Measurements from ENCODE around the gene OOSP3. TPM values are rescaled to one million over a fixed set of nuclear protein-coding genes. Genes with fewer than 3 reads are reported as not detected.
A peak's percentile ranks its signal among the peaks of the same experiment; 100 is the strongest.

The OOSP3 gene
- total RNA-seq, 1 donor from 2014 or later, result not detected

DNA sequence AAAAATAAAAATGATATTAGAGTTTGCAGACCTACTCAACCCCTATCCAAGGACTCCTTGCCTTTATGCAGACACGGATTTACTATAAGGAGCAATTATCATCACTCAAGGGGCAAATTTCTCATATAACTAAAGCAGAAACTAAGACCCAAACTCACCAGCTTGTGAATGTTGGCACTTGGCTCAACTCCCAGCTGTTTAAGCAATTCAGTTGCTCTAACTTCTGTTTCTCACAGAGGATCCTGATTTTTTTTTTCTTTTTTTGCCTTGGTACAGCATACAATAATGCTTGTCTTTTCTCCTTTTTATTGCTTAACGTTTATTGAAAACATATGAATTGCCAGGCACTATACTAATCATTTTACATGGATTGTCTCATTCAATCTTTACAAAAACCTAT is 23.7 kb upstream of the OOSP3 start:
- FAIRE-seq (no peak), DNase-seq (ENCODE audit: low read depth) (no peak)
- H3K27me3 ChIP-seq (ENCODE audit: control insufficient read depth, insufficient read depth, low read length), result no peaks in the 10 kb centered on the region
- TF ChIP-seq, protein P1, sequence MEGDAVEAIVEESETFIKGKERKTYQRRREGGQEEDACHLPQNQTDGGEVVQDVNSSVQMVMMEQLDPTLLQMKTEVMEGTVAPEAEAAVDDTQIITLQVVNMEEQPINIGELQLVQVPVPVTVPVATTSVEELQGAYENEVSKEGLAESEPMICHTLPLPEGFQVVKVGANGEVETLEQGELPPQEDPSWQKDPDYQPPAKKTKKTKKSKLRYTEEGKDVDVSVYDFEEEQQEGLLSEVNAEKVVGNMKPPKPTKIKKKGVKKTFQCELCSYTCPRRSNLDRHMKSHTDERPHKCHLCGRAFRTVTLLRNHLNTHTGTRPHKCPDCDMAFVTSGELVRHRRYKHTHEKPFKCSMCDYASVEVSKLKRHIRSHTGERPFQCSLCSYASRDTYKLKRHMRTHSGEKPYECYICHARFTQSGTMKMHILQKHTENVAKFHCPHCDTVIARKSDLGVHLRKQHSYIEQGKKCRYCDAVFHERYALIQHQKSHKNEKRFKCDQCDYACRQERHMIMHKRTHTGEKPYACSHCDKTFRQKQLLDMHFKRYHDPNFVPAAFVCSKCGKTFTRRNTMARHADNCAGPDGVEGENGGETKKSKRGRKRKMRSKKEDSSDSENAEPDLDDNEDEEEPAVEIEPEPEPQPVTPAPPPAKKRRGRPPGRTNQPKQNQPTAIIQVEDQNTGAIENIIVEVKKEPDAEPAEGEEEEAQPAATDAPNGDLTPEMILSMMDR (IDR thresholded peaks at IDR 0.05; ENCODE audit: insufficient read depth, low read length, severe bottlenecking), result no peak
- no peaks in the 10 kb centered on the region for H3K36me3 ChIP-seq (ENCODE audit: control insufficient read depth, insufficient read depth, low read length)
- H3K4me3 ChIP-seq (ENCODE audit: low read depth, low read length), result no peak overlapping the region

DNA sequence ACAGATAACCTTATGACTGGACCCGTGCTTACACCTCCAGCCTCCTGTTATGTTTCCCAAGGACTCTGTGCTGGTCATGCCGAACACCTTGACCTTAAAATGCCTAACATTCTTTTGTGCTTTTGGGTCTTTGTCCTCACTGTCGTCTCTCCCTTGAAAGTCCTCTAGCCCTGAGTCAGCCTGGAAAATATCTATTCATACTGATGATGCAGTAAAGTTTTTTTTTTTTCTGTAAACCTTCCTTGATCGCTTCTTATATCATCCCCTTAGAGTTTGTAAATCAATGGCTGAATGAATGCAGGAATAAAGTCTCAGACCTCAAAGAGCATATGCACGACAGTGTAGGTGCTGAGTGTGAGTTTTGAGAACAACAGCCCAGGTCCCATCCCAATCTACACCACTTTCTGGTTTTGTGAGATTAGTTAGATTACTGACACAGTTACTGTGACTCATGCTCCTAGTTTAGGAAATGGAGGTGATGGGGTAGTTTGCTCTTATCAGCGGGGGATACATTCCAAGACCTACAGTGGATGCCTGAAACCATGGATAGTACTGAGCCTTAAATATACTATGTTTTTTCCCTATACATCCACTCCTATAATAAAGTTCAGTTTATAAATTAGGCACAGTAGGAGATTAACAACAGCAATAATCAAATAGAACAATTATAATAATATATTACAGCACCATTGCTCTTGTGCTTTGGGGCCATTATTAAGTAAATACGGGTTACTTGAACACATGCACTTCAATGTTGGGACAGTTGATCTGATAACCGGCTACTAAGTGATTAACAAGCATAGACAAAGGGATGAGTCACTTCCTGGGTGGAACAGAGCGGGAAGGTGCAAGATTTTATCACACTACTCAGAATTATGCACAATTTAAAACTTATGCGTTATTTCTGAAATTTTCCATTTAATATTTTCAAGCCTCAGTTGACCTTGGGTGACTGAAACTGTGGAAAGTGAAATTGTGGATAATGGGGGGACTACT is 20.8 kb upstream of the OOSP3 start:
- DNase-seq (ENCODE audit: low read depth) (peak; percentile 79), FAIRE-seq (no peak)
- Histone ChIP-seq H3K4me3 (ENCODE audit: low read depth, low read length) (no peak overlapping the region), H3K27me3 (ENCODE audit: control insufficient read depth, insufficient read depth, low read length) (no peaks in the 10 kb centered on the region), H3K36me3 (ENCODE audit: control insufficient read depth, insufficient read depth, low read length) (no peaks in the 10 kb centered on the region)
- TF ChIP-seq, protein P1 (IDR thresholded peaks at IDR 0.05; ENCODE audit: insufficient read depth, low read length, severe bottlenecking), result no peak

DNA sequence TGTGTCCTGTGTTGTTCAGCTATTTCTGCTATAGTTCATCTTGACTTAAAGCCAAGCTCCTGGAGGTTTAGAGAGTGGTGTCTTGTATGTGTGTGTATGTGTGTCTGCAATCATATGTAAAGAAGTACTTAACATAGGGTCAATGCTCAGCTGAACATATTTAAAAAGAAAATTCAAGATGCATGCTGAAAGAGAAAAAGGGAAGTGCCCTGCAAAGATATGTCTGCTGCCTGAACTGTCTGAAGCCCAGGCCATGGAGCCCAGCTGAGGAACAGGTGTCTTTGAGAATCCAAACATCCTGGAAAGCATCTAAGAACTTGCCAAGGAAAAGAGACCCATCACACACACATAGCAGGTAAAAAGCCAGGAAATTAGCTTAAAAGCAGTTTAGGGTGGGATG is 18.9 kb upstream of the OOSP3 start:
- TF ChIP-seq, protein P1 (IDR thresholded peaks at IDR 0.05; ENCODE audit: insufficient read depth, low read length, severe bottlenecking), result no peak
- no peak for DNase-seq (ENCODE audit: low read depth)
- Histone ChIP-seq H3K4me3 (ENCODE audit: low read depth, low read length) (no peak overlapping the region), H3K27me3 (ENCODE audit: control insufficient read depth, insufficient read depth, low read length) (no peaks in the 10 kb centered on the region), H3K36me3 (ENCODE audit: control insufficient read depth, insufficient read depth, low read length) (no peaks in the 10 kb centered on the region)
- no peak for FAIRE-seq

DNA sequence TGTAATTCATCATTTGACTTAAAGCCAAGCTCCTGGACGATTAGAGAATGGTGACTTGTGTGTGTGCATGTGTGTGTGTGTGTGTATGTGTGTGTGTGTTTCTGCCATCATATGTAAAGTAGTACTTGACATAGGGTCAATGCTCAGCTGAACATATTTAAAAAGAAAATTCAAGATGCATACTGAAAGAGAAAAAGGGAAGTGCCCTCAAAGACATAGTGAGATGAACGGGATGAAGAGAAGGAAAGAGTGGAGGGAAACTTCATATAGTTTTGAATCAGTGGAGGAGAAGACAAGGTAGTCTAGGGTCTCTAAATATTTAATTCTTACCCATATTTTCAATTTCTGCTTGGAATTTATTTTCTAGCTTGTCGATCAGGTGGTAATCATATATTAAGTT is 16.3 kb upstream of the OOSP3 start:
- no peaks in the 10 kb centered on the region for H3K36me3 ChIP-seq (ENCODE audit: control insufficient read depth, insufficient read depth, low read length)
- no peak overlapping the region for H3K4me3 ChIP-seq (ENCODE audit: low read depth, low read length)
- DNase-seq (ENCODE audit: low read depth) (no peak), FAIRE-seq (no peak)
- no peaks in the 10 kb centered on the region for H3K27me3 ChIP-seq (ENCODE audit: control insufficient read depth, insufficient read depth, low read length)
- TF ChIP-seq, protein P1 (IDR thresholded peaks at IDR 0.05; ENCODE audit: insufficient read depth, low read length, severe bottlenecking), result no peak

DNA sequence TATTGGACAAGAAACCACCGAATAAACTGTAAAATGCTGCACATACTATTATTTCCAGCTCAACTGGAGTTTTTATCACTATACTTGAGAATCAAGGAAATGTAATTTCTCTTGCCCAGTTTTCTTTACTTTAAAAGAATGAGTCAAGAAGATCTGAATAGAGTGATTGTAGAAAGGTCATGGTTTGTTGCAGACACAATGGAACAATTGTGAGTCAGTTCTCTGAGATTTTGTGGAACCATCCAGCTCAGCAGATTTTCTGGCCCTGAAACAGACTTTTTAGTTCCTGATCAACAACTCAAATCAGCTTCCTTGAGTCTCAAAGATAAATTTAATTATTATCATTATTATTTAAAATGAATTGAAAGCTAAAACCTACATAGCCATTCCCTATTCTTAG is 13.6 kb upstream of the OOSP3 start:
- no peaks in the 10 kb centered on the region for H3K36me3 ChIP-seq (ENCODE audit: control insufficient read depth, insufficient read depth, low read length)
- DNase-seq (ENCODE audit: low read depth), result peak; percentile 88
- no peak overlapping the region for H3K4me3 ChIP-seq (ENCODE audit: low read depth, low read length)
- FAIRE-seq, result no peak
- TF ChIP-seq, protein P1 (IDR thresholded peaks at IDR 0.05; ENCODE audit: insufficient read depth, low read length, severe bottlenecking), result no peak
- no peaks in the 10 kb centered on the region for H3K27me3 ChIP-seq (ENCODE audit: control insufficient read depth, insufficient read depth, low read length)

Measured in bronchial epithelial cell (primary cell).